ENCODE data around the gene DRC3.
"Not testable (repeated sequence)": the region's sequence is repeated elsewhere in the genome, so short reads cannot be mapped to it uniquely, and the experiment has no call there.

The DRC3 gene

DNA sequence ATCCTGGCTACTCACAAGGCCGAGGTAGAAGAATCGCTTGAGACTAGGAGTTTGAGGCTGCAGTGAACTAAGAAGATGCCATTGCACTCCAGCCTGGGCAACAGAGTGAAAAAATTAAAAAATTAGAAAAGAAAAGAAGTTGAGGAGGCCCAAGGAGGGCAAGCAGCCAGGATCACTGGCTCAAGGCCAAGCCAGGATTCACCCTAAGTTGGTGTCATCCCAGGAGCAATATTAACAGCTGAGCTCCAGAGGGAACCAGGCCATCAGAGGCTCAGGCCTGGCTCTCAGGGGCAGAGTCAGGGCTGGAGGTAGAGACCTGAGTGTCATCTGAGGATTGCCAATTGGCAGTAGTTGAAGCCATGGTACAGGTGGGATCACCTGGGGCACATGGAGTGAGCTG is 20.7 kb downstream of the DRC3 start:
- Histone ChIP-seq H3K79me2 (ENCODE audit: control insufficient read depth, insufficient read depth, low read length, poor library complexity) (no peaks in the 10 kb centered on the region), H3K4me1 (ENCODE audit: control insufficient read depth in 1 of 2, insufficient read depth in 2 of 2, low read length in 2 of 2) (peaks cover 27% of the 10 kb centered on the region in 2 experiments), H3K79me1 (ENCODE audit: low read length) (peaks cover 11% of the 10 kb centered on the region), H3K9me3 (ENCODE audit: insufficient read depth, low read depth, low read length) (peaks cover 3% of the 10 kb centered on the region), H4K8ac (ENCODE audit: low read depth, low read length) (no peak overlapping the region), H2BK120ac (ENCODE audit: insufficient read depth, low read length, poor library complexity) (peak overlapping the region; percentile 50), H3K9ac (ENCODE audit: low read length) (no peak overlapping the region), H3K18ac (ENCODE audit: low read length) (no peak overlapping the region), H2AFZ (ENCODE audit: insufficient read depth, low read length, poor library complexity) (no peak overlapping the region), H2AK5ac (ENCODE audit: low read length) (peak overlapping the region; percentile 80), H3K27ac (ENCODE audit: low read depth, low read length) (no peak overlapping the region), H4K12ac (ENCODE audit: low read depth, low read length) (no peak overlapping the region), H2BK5ac (ENCODE audit: low read depth, low read length, poor library complexity) (no peak overlapping the region), H3K36me3 (ENCODE audit: control insufficient read depth in 1 of 2, insufficient read depth in 2 of 2, low read length in 2 of 2) (no peaks in the 10 kb centered on the region), H3K4me3 (ENCODE audit: low read depth, low read length) (no peak overlapping the region), H4K91ac (ENCODE audit: low read depth, low read length) (peak overlapping the region; percentile 82), H3K23ac (ENCODE audit: low read length) (no peak overlapping the region), H3K4me2 (ENCODE audit: low read length) (no peak overlapping the region), H3K27me3 (ENCODE audit: insufficient read depth, low read length) (no peaks in the 10 kb centered on the region), H3K14ac (ENCODE audit: low read length) (peak overlapping the region; percentile 5), H3K4ac (ENCODE audit: low read depth, low read length) (no peak overlapping the region), H2BK12ac (ENCODE audit: low read length) (peak overlapping the region; percentile 56)
- DNase-seq: no peak
- WGBS (ENCODE audit: extremely low coverage, insufficient coverage, insufficient read length): no CpG with 5 or more reads among the region's 2 CpGs

DNA sequence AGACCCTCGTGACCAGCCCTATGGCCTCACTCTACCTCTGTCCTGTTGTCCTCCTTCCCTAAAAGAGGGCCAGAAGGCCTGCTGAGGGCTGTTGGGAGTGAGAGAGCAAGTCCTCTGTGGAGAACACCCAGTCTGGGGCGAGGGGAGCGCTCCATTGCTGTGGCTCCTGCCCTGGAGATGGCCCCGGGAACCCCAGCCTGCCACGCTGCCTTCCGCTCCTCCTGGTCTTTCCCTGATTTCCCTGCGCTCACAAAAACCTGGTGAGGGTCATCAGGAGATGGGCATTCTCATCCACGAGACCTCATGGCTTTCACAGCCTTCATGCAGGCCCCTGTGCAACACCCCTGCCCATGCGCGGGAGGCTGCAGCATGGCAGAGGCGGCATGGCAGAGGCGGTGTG is 21.2 kb downstream of the DRC3 start:
- peak overlapping the region; percentile 27 for H2BK120ac ChIP-seq (ENCODE audit: insufficient read depth, low read length, poor library complexity)
- H3K4ac ChIP-seq (ENCODE audit: low read depth, low read length): no peak overlapping the region
- peak overlapping the region; percentile 64 for H4K8ac ChIP-seq (ENCODE audit: low read depth, low read length)
- WGBS (ENCODE audit: extremely low coverage, insufficient coverage, insufficient read length): no CpG with 5 or more reads among the region's 12 CpGs
- H4K12ac ChIP-seq (ENCODE audit: low read depth, low read length): no peak overlapping the region
- no peaks in the 10 kb centered on the region for H3K27me3 ChIP-seq (ENCODE audit: insufficient read depth, low read length)
- peak overlapping the region; percentile 56 for H2BK12ac ChIP-seq (ENCODE audit: low read length)
- peak overlapping the region; percentile 15 for H3K18ac ChIP-seq (ENCODE audit: low read length)
- peaks cover 22 to 23% of the 10 kb centered on the region in 2 experiments for H3K4me1 ChIP-seq (ENCODE audit: control insufficient read depth in 1 of 2, insufficient read depth in 2 of 2, low read length in 2 of 2)
- H2AFZ ChIP-seq (ENCODE audit: insufficient read depth, low read length, poor library complexity): peak overlapping the region; percentile 19
- peaks cover 3% of the 10 kb centered on the region for H3K9me3 ChIP-seq (ENCODE audit: insufficient read depth, low read depth, low read length)
- H3K79me1 ChIP-seq (ENCODE audit: low read length): peaks cover 11% of the 10 kb centered on the region
- DNase-seq: no peak
- H2AK5ac ChIP-seq (ENCODE audit: low read length): peak overlapping the region; percentile 80
- peak overlapping the region; percentile 71 for H3K27ac ChIP-seq (ENCODE audit: low read depth, low read length)
- no peak overlapping the region for H3K23ac ChIP-seq (ENCODE audit: low read length)
- peak overlapping the region; percentile 23 for H3K4me3 ChIP-seq (ENCODE audit: low read depth, low read length)
- no peak overlapping the region for H3K4me2 ChIP-seq (ENCODE audit: low read length)
- peak overlapping the region; percentile 82 for H4K91ac ChIP-seq (ENCODE audit: low read depth, low read length)
- H3K36me3 ChIP-seq (ENCODE audit: control insufficient read depth in 1 of 2, insufficient read depth in 2 of 2, low read length in 2 of 2): no peaks in the 10 kb centered on the region
- H3K9ac ChIP-seq (ENCODE audit: low read length): no peak overlapping the region
- H3K79me2 ChIP-seq (ENCODE audit: control insufficient read depth, insufficient read depth, low read length, poor library complexity): no peaks in the 10 kb centered on the region
- peak overlapping the region; percentile 9 for H3K14ac ChIP-seq (ENCODE audit: low read length)
- H2BK5ac ChIP-seq (ENCODE audit: low read depth, low read length, poor library complexity): peak overlapping the region; percentile 13

DNA sequence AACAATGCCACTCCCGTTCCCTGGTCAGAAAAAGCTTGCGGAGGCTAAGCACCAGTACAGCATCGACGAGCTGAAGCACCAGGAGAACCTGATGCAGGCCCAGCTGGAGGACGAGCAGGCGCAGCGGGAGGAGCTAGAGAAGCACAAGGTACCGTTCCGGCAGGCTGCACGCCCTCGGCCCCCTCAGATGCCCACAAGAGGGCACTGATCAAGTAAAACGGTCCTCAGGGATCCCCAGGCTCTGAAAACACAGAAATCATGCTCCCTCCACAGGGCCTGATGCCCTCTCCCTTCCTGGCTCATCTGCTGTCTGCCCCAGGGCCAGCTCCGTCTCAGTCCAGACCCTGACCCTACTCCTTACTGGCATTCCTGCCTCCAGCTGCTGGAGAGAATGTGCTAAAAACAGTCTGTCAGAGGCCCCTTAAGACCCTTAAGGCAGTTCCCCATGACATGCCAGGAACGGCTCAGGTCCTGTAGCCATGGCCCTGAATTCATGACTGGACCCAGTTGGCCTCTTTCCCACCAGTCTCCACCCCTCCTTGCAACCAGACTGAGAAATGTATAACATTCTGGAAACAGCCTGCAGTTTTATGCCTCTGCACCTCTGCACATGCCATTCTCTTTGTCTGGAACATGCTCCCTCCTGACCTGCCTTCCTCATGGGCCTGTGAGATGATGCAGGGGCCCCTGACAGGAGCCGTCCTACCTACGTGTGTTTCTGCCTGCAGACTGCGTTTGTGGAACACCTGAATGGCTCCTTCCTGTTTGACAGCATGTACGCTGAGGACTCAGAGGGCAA is 21.8 kb downstream of the DRC3 start:
- no peak overlapping the region for H4K12ac ChIP-seq (ENCODE audit: low read depth, low read length)
- no peaks in the 10 kb centered on the region for H3K36me3 ChIP-seq (ENCODE audit: control insufficient read depth in 1 of 2, insufficient read depth in 2 of 2, low read length in 2 of 2)
- peak overlapping the region; percentile 80 for H2AK5ac ChIP-seq (ENCODE audit: low read length)
- H4K91ac ChIP-seq (ENCODE audit: low read depth, low read length): peak overlapping the region; percentile 82
- peak overlapping the region; percentile 64 for H4K8ac ChIP-seq (ENCODE audit: low read depth, low read length)
- peak; percentile 72 to 76 for DNase-seq
- H3K79me1 ChIP-seq (ENCODE audit: low read length): peaks cover 11% of the 10 kb centered on the region
- no CpG with 5 or more reads among the region's 18 CpGs for WGBS (ENCODE audit: extremely low coverage, insufficient coverage, insufficient read length)
- H3K4me2 ChIP-seq (ENCODE audit: low read length): no peak overlapping the region
- no peak overlapping the region for H3K4ac ChIP-seq (ENCODE audit: low read depth, low read length)
- peak overlapping the region; percentile 15 for H3K18ac ChIP-seq (ENCODE audit: low read length)
- peak overlapping the region; percentile 71 for H3K27ac ChIP-seq (ENCODE audit: low read depth, low read length)
- peak overlapping the region; percentile 19 for H2AFZ ChIP-seq (ENCODE audit: insufficient read depth, low read length, poor library complexity)
- no peaks in the 10 kb centered on the region for H3K79me2 ChIP-seq (ENCODE audit: control insufficient read depth, insufficient read depth, low read length, poor library complexity)
- no peak overlapping the region for H3K23ac ChIP-seq (ENCODE audit: low read length)
- H3K4me3 ChIP-seq (ENCODE audit: low read depth, low read length): peak overlapping the region; percentile 23
- no peaks in the 10 kb centered on the region for H3K27me3 ChIP-seq (ENCODE audit: insufficient read depth, low read length)
- H3K14ac ChIP-seq (ENCODE audit: low read length): peak overlapping the region; percentile 9
- no peak overlapping the region for H3K9ac ChIP-seq (ENCODE audit: low read length)
- peaks cover 19 to 20% of the 10 kb centered on the region in 2 experiments for H3K4me1 ChIP-seq (ENCODE audit: control insufficient read depth in 1 of 2, insufficient read depth in 2 of 2, low read length in 2 of 2)
- peak overlapping the region; percentile 13 for H2BK5ac ChIP-seq (ENCODE audit: low read depth, low read length, poor library complexity)
- peak overlapping the region; percentile 27 for H2BK120ac ChIP-seq (ENCODE audit: insufficient read depth, low read length, poor library complexity)
- H3K9me3 ChIP-seq (ENCODE audit: insufficient read depth, low read depth, low read length): peaks cover 3% of the 10 kb centered on the region
- H2BK12ac ChIP-seq (ENCODE audit: low read length): peak overlapping the region; percentile 56

DNA sequence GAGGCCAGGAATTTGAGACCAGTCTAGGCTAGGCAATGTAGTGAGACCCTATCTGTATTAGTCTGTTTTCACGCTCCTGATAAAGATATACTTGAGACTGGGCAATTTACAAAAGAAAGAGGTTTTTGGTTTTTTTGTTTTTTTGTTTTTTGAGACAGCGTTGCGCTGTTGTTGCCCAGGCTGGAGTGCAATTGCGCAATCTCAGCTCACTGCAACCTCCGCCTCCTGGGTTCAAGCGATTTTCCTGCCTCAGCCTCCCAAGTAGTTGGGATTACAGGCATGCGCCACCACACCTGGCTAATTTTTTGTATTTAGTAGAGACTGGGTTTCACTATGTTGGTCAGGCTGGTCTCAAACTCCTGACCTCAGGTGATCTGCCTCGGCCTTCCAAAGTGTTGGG is 23.2 kb downstream of the DRC3 start:
- H3K36me3 ChIP-seq (ENCODE audit: control insufficient read depth in 1 of 2, insufficient read depth in 2 of 2, low read length in 2 of 2); H3K4me2 ChIP-seq (ENCODE audit: low read length); H4K8ac ChIP-seq (ENCODE audit: low read depth, low read length); H4K12ac ChIP-seq (ENCODE audit: low read depth, low read length); H4K91ac ChIP-seq (ENCODE audit: low read depth, low read length); H2AFZ ChIP-seq (ENCODE audit: insufficient read depth, low read length, poor library complexity); H2AK5ac ChIP-seq (ENCODE audit: low read length); H2BK5ac ChIP-seq (ENCODE audit: low read depth, low read length, poor library complexity); H2BK120ac ChIP-seq (ENCODE audit: insufficient read depth, low read length, poor library complexity); H2BK12ac ChIP-seq (ENCODE audit: low read length); H3K27ac ChIP-seq (ENCODE audit: low read depth, low read length); H3K14ac ChIP-seq (ENCODE audit: low read length); DNase-seq; H3K79me2 ChIP-seq (ENCODE audit: control insufficient read depth, insufficient read depth, low read length, poor library complexity); H3K4ac ChIP-seq (ENCODE audit: low read depth, low read length); H3K9me3 ChIP-seq (ENCODE audit: insufficient read depth, low read depth, low read length); H3K27me3 ChIP-seq (ENCODE audit: insufficient read depth, low read length); H3K18ac ChIP-seq (ENCODE audit: low read length); H3K9ac ChIP-seq (ENCODE audit: low read length); H3K4me3 ChIP-seq (ENCODE audit: low read depth, low read length); H3K23ac ChIP-seq (ENCODE audit: low read length): not testable (repeated sequence)
- peaks cover 15 to 16% of the 10 kb centered on the region in 2 experiments for H3K4me1 ChIP-seq (ENCODE audit: control insufficient read depth in 1 of 2, insufficient read depth in 2 of 2, low read length in 2 of 2)
- WGBS (ENCODE audit: extremely low coverage, insufficient coverage, insufficient read length): no CpG with 5 or more reads among the region's 8 CpGs
- H3K79me1 ChIP-seq (ENCODE audit: low read length): peaks cover 11% of the 10 kb centered on the region

Measured in trophoblast cell (in vitro differentiated cells and primary cell).